WTC11 (cell line): ENCODE data around the gene AJAP1.

Source experiments
- ATF3 ChIP-seq: sonication (generic); formaldehyde crosslinking; conservative IDR thresholded peaks from 2 replicates; pipeline ENCODE4 v1.8.1; 2022; ENCODE audit warnings: mild to moderate bottlenecking, missing genetic modification reagents
- STAT6 ChIP-seq: sonication (generic); formaldehyde crosslinking; conservative IDR thresholded peaks from 2 replicates; pipeline ENCODE4 v1.8.1; 2023; ENCODE audit warnings: mild to moderate bottlenecking, low read depth, missing genetic modification reagents, moderate library complexity
- ZNF423 ChIP-seq: fragments of 250-450 bp; sonication (Bioruptor Pico); IDR thresholded peaks from 2 replicates; pipeline ENCODE4 v2.1.2; 2022; ENCODE audit warnings: mild to moderate bottlenecking, moderate library complexity
- TF ChIP-seq, protein P1 (sequence below): fragments of 200-600 bp; IDR thresholded peaks from 2 replicates; pipeline ENCODE4 v1.8.0; 2022; ENCODE audit warnings: antibody characterized with exemption

GRCh38 chr1:4760088-4760487, 105.7 kb downstream of the AJAP1 start:
- TF ChIP-seq, protein P1, sequence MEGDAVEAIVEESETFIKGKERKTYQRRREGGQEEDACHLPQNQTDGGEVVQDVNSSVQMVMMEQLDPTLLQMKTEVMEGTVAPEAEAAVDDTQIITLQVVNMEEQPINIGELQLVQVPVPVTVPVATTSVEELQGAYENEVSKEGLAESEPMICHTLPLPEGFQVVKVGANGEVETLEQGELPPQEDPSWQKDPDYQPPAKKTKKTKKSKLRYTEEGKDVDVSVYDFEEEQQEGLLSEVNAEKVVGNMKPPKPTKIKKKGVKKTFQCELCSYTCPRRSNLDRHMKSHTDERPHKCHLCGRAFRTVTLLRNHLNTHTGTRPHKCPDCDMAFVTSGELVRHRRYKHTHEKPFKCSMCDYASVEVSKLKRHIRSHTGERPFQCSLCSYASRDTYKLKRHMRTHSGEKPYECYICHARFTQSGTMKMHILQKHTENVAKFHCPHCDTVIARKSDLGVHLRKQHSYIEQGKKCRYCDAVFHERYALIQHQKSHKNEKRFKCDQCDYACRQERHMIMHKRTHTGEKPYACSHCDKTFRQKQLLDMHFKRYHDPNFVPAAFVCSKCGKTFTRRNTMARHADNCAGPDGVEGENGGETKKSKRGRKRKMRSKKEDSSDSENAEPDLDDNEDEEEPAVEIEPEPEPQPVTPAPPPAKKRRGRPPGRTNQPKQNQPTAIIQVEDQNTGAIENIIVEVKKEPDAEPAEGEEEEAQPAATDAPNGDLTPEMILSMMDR, result no peak
- TF ChIP-seq STAT6 (CRISPR knock-in tag) (no peak), ZNF423 (CRISPR knock-in tag) (no peak), ATF3 (no peak)
